HUES48 (cell line): ENCODE data around the gene ACSL3.
"Not testable (repeated sequence)": the region's sequence is repeated elsewhere in the genome, so short reads cannot be mapped to it uniquely, and the experiment has no call there.

ENCODE experiments used
- H3K27ac ChIP-seq: one replicate; pipeline ENCODE4 v1.7.0; 2013; ENCODE audit warnings: low read depth, low read length, inconsistent platforms
- H3K27me3 ChIP-seq: 2 replicates; pipeline ENCODE4 v1.6.1; 2013; ENCODE audit warnings: mild to moderate bottlenecking, low read length; ENCODE audit not compliant: control insufficient read depth, insufficient read depth
- H3K36me3 ChIP-seq: 2 replicates; pipeline ENCODE4 v1.6.1; 2013; ENCODE audit warnings: low read length; ENCODE audit not compliant: control insufficient read depth, insufficient read depth
- H3K4me1 ChIP-seq: 2 replicates; pipeline ENCODE4 v1.6.1; 2013; ENCODE audit warnings: mild to moderate bottlenecking, low read length; ENCODE audit not compliant: control insufficient read depth, insufficient read depth
- H3K4me3 ChIP-seq: 2 replicates; pipeline ENCODE4 v1.5.1; 2013; ENCODE audit warnings: mild to moderate bottlenecking, low read depth, low read length
- H3K9ac ChIP-seq: 2 replicates; pipeline ENCODE4 v1.6.1; 2013; ENCODE audit warnings: mild to moderate bottlenecking, low read depth, low read length, moderate library complexity
- H3K9me3 ChIP-seq: 2 replicates; pipeline ENCODE4 v1.6.1; 2013; ENCODE audit warnings: low read length; ENCODE audit not compliant: control insufficient read depth, insufficient read depth

Gene ACSL3

GRCh38 chr2:222979484-222979883 lies 118.6 kb downstream of the ACSL3 start:
- Histone ChIP-seq H3K4me1 (peaks cover 10% of the 10 kb centered on the region; the same call in 1 of the 2 replicates), H3K4me3 (no peak overlapping the region), H3K27ac (no peak overlapping the region), H3K9ac (no peak overlapping the region), H3K9me3 (peaks cover 7% of the 10 kb centered on the region; the same call in 1 of the 2 replicates), H3K27me3 (no peaks in the 10 kb centered on the region), H3K36me3 (no peaks in the 10 kb centered on the region)

- Histone ChIP-seq H3K4me1 (peaks cover 10% of the 10 kb centered on the region; the same call in 1 of the 2 replicates), H3K27me3 (no peaks in the 10 kb centered on the region), H3K9me3 (peaks cover 19% of the 10 kb centered on the region), H3K27ac (no peak overlapping the region), H3K9ac (no peak overlapping the region), H3K36me3 (no peaks in the 10 kb centered on the region), H3K4me3 (no peak overlapping the region; the same call in 1 of the 2 replicates)
Observed at GRCh38 chr2:222982010-222982908, 121.4 kb downstream of the ACSL3 start.

- no peak overlapping the region; the same call in 1 of the 2 replicates for H3K4me3 ChIP-seq
- no peak overlapping the region for H3K27ac ChIP-seq
- H3K9me3 ChIP-seq = peaks cover 22% of the 10 kb centered on the region
- H3K27me3 ChIP-seq = no peaks in the 10 kb centered on the region
- no peaks in the 10 kb centered on the region for H3K36me3 ChIP-seq
- H3K4me1 ChIP-seq = peaks cover 10% of the 10 kb centered on the region; the same call in 1 of the 2 replicates
- H3K9ac ChIP-seq = no peak overlapping the region
Observed at GRCh38 chr2:222982909-222983265, 122.1 kb downstream of the ACSL3 start.

- H3K4me3 ChIP-seq = no peak overlapping the region
- H3K27me3 ChIP-seq = no peaks in the 10 kb centered on the region
- H3K4me1 ChIP-seq = peaks cover 6% of the 10 kb centered on the region; the same call in 1 of the 2 replicates
- no peak overlapping the region for H3K27ac ChIP-seq
- no peaks in the 10 kb centered on the region for H3K36me3 ChIP-seq
- H3K9ac ChIP-seq = no peak overlapping the region
- H3K9me3 ChIP-seq = peaks cover 22% of the 10 kb centered on the region
Observed at GRCh38 chr2:222984908-222985307, 124.1 kb downstream of the ACSL3 start.

GRCh38 chr2:222989431-222989830 lies 128.6 kb downstream of the ACSL3 start:
- H3K4me3 ChIP-seq = no peak overlapping the region
- H3K9me3 ChIP-seq = peaks cover 19% of the 10 kb centered on the region
- H3K36me3 ChIP-seq = no peaks in the 10 kb centered on the region
- H3K9ac ChIP-seq = no peak overlapping the region
- no peaks in the 10 kb centered on the region for H3K27me3 ChIP-seq
- no peak overlapping the region for H3K27ac ChIP-seq
- no peaks in the 10 kb centered on the region for H3K4me1 ChIP-seq

GRCh38 chr2:222990206-222990605 lies 129.4 kb downstream of the ACSL3 start:
- H3K27ac ChIP-seq, H3K27me3 ChIP-seq, H3K4me1 ChIP-seq, H3K36me3 ChIP-seq, H3K9ac ChIP-seq, H3K4me3 ChIP-seq: not testable (repeated sequence)
- peaks cover 17% of the 10 kb centered on the region for H3K9me3 ChIP-seq

- no peaks in the 10 kb centered on the region for H3K4me1 ChIP-seq
- H3K9me3 ChIP-seq = peaks cover 7% of the 10 kb centered on the region
- no peak overlapping the region for H3K4me3 ChIP-seq
- no peaks in the 10 kb centered on the region for H3K36me3 ChIP-seq
- H3K27ac ChIP-seq = no peak overlapping the region
- H3K9ac ChIP-seq = no peak overlapping the region
- H3K27me3 ChIP-seq = no peaks in the 10 kb centered on the region
Observed at GRCh38 chr2:222992137-222992536, 131.3 kb downstream of the ACSL3 start.
